GM21526 (cell line): ENCODE data around the gene ITPA.

Experiments
- ATAC-seq: cut with Tn5 transposase; IDR thresholded peaks from one replicate; pipeline ENCODE4 v1.9.1; 2021; ENCODE audit warnings: moderate library complexity; ENCODE audit not compliant: unreplicated experiment, low FRiP score

Gene ITPA

DNA sequence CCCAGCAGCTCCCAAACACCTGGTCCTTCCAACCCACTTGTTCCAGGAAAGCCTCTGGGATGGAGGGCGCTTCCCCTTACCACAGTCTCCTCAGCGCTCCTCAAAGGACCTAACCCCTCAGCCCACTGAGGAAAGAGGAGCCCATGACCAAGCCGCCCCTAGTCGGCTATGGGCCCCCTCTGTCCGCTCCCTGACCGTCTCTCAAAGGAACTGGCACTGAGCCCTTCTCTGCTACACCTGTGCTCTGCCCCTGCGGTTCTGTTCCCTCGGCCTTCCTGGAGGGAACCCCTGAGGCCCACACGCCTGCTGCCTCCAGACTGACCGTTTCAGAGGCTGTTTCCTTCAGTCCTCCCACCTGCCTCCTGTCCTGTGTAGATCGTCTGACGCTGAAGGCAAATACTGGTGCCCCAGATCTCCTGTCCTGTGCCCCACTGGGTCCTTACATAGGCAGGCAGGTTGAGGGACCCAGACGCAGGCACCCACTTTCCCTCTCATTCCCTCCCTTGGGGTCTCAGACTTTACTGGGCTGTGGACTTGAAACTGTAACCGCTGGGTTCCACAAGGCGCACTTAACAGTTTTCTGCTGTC, 31.6 kb downstream of the ITPA start:
- ATAC-seq = no peak

DNA sequence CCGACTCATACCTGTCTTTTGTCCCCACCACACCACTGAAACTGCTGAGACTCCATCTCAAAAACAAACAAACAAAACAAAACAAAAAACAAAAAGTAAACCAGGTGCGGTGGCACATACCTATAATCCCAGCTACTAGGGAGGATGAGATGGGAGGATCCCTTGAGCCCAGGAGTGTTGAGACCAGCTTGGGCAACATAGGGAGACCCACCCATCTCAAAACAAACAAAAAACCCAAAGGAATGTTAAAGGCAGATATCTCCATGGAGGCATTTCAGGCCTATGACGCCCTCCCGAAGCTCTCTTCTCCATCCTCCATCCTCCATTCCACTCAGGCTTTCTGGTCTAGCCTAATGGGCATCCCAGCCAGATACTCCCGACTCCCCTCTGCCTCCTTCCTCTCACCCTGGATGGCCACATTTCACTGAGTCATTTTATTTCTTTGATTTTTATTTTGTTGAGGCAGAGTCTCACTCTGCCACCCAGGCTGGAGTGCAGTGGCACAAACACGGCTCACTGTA, 32.9 kb downstream of the ITPA start:
- no peak for ATAC-seq

DNA sequence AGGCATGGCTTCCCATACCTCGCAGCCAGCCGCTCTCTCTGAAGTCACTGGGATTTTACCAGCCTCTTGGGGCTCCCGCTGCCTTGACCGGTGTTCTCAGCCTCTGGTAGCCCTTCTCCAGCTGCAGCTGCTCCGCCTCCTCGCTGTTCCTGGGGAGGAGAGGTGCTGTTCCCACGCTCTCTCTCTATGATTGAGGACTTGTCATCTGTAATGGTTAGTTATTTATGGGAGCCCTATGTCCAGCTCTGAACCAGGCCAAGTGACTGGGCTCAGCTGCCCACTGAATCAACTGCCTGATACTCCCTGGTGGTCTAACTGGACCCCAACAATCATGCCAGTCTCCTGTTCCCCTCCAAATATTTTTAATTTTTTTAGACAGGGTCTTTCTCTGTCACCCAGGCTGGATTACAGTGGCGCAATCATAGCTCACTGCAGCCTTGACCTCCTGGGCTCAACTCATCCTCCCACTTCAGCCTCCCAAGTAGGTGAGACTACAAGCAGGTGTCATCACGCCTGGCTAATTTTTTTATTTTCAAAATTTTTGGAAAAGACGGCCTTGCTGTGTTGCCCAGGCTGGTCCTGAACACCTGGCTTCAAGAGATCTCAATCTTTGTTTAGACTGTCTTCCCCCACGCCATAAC, 34.5 kb downstream of the ITPA start:
- no peak for ATAC-seq

DNA sequence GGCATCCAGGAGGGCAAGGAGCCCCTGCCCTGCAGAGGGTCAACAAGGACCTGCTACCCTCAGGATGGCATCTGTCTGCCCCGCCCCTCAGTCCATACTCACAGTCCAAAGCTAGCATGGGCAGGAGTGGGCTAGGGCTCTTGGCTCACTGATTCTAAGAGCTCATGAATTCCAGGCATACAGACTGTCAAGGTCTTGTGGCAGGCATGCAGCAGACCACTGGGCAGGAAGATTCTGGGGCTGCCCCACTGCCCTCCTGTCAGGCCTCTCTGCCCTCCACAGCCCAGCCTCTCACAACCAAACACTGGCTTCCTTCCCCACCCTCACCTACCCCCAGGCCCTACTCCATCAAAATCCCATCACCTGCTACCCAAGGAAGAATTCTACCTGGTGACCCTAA, 35.3 kb downstream of the ITPA start:
- ATAC-seq = no peak

DNA sequence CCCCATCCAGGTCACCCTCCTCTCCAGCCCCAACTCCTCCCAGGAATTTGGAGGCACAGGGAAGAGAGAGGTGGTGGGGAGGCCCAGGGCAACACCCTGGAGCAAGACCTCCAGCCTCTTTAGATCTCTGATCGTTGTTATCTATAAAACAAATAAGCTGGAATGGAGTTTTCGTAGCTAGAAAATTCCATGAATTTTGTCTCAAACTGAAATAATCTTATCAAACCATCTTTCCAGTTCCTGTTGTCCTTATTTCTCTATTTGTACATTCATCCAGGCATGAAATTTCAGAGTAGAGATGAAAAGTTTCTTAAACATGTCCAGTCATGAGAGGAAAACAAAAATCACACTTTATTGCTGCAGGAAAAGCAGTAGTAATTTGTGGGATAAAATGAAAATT, 35.9 kb downstream of the ITPA start:
- ATAC-seq = no peak

DNA sequence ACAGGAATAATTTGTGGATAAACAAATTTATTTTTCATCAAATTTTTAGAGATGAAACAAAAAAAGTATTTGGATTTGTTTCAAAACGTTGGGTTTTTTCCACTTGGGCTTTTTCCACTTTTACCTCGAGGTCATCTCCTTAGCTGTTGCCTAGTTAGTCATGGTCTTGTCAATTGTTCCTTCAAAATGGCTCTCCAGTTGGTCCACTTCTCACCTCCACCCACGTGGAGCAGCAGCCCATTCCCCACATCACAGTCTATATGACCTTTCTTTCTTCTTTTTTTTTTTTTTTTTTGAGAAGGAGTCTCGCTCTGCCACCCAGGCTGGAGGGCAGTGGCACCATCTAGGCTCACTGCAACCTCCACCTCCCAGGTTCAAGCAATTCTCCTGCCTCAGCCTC, 36.4 kb downstream of the ITPA start:
- no peak for ATAC-seq

DNA sequence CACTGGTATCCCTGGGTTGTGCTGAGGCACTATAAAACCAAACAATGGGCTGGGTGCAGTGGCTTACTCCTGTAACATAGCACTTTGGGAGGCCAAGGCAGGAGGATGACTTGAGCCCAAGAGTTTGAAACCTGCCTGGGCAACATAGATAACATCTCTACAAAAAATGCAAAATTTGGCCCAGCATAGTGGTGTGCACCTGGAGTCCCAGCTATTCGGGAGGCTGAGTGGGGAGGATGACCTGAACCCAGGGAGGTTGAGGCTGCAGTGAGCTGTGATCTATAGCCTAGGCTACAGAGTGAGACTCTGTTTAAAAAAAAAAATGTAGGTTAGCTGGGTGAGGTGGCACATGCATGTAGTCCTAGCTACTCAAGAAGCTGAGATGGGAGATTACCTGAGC, 37.4 kb downstream of the ITPA start:
- no peak for ATAC-seq

DNA sequence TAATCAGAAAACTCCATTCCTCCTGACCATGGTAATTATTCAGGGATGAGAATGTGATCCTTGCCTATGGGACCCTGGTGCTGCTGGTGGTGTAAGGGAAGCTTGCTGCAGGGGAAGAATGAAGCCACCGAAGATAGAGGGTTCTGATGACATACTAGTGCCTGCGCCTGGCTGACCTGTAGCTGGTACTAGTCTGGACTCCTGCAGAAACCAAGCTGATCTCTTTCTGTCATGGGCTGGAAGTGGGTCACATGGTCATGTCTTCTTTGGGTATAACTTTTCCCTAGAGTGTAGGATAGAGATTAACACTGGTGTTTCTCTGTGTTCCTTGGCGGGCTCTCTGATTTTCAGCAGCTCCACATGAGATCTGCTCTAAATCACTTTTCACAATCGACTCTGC, 38.3 kb downstream of the ITPA start:
- ATAC-seq = no peak

DNA sequence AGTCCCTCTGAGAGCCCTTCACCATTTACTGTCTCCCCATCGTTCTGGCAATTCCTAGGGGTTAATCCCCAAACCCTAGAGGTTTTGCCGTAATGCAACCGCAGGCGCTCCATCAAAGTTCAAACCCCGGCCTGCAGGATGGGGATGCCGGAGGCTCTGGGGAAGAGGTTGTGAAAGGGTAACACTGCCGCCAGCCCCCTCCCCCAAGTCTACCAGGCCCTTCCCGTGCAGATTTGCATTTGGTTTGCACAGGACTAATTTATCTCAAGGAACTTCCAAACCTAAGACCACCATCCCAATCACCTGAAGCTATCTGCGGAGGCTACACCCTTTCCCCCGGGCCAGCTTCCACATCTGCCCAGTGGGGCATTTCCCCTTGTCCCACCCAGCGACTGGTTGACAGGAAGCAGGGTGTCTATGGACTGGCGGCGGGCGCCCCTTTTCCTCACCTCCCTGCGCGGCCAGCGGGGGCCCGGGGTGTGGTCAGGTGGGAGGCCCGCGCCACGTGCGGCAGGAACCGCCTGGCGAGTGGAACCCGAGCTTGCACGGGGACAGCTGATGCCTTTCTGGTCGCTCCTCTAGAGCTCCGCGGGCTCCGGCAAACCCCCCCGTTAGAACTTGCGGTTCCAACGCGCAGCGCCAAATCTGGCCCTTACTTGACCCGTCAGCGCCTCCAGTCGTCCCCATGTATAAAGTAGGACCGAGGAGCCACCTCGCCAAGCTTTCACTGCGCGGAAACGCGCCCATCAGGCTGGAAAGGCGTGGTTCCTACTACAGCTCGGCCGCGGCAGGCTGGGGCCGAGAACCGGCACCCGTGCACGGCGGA, 39.1 kb downstream of the ITPA start:
- no peak for ATAC-seq

DNA sequence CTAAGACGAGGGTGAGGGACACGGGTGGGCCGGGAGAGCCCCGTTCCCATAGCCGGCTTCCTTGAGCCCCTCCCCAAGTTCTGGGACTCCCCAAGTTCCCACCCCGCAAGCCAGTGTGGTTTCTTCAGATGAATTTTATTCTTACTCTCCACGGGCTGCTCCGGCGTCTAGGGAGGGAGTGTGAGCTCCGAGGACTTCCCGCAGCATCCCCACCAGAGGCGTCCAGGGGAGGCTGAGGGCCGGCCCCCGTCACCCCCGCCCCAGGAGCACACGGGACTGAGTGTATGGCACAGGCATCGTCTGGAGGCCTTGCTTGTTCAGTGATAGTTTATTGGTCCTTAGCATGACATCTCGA, 39.7 kb downstream of the ITPA start:
- ATAC-seq = no peak

DNA sequence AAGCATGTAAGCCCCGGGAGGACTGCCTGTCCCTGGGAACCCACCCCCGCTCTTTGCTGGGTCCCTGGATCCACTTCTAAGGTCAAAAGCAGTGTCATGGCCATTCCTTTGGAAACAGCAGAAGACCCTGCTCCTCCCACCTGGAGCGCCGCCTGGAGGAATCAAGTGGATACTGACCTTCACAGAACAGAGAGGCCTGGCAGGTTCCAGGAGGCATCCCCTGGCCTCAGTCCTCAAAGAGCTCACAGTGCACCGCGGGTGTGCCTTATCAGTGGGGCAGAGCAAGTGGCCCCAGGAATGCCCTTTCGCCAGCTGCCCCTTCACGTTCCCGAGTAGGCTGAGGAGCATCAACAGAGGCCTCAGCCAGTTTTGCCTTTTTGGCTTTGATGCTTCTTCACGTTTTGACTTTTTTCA, 40.8 kb downstream of the ITPA start:
- no peak for ATAC-seq

DNA sequence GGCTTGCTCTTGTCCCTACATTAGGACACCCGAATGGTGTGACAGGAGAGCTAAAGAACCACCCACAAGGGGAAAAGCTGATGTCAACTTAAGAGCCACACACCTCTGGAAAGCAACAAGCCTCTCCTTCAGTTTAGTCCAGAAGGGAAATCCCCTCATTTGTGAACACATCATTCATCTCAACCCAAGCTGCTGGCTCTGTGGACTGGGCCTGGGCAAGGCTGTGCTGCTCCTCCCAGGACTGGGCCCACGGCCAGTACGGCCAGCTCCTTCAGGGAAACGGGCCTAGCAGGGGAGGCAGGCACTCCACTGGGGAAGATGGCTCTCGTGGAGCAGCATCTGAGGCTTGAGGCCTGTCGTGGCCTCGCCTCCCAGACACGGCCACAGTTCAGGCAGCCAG, 42.5 kb downstream of the ITPA start:
- no peak for ATAC-seq

DNA sequence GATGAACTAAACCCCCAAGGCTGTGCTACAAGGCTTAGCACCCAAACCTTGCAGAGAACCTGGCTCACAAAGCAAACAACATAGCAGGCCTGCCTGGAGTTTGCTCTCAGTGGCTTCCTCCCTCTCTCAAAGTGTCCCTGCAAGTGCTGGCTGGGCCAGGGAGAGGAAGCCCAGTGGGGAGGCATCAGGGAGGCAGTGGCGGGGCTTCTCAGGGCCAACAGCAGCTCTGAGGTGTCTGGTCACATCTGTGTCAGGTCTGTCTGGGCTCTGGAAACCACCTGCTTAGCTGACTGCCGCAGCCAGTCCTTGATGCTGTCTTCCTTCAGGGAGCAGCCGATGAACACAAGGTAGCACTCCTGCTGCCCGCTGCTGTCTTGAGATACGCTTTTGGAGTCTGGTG, 46.4 kb downstream of the ITPA start:
- no peak for ATAC-seq

DNA sequence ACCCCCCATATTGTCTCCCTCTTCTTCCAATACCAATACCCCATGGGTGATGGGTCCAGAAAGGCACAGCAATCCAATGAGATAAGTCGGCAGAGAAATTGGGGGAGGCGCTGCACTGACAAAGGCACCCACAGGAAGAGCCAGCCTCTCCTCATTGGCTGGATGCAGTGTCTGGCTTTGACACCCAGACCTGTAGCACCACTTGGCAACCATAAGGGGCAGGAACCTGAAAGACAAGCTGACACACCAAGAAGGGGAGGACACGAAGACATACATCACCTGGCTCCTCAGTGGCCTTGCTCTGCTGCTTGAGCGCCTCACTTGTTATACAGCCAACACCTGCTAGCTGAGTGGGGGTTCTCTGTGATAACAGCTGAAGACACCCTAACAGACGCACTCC, 49.1 kb downstream of the ITPA start:
- no peak for ATAC-seq

DNA sequence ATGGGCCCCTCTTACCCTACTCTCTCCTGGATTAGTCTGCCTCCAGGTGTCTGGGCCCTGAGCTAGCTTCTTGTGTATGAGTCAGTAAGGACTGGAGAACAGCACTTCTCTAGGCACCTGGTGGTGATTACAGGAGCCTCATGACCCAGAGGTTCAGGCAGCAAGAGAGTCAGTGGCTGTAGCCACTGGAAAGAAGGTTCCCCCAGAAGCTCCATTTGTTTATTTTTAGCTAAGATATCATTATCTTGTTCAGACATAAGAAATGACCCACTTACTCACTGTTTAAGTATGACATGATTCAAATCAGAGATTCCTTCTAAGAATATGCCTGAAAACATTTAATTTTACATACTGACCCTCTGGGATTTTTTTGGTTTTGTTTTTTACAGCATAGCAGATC, 53.3 kb downstream of the ITPA start:
- ATAC-seq = no peak

DNA sequence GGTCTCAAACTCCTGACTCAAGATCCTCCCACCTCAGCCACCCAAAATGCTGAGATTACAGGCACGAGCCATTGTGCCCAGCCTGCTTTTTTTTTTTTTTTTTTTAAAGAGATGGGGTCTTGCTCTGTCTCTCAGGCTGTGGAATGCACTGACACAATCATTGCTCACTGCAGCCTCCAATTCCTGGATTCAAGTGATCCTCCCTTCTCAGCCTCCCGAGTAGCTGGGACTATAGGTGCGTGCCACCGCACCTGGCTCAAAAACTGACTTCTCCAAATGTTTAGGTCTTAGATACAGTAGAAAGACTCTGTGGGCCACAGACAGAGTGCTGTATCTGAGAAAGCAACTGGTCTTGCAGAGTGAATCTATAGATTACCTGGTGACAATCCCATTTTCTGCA, 60.8 kb downstream of the ITPA start:
- ATAC-seq = no peak

DNA sequence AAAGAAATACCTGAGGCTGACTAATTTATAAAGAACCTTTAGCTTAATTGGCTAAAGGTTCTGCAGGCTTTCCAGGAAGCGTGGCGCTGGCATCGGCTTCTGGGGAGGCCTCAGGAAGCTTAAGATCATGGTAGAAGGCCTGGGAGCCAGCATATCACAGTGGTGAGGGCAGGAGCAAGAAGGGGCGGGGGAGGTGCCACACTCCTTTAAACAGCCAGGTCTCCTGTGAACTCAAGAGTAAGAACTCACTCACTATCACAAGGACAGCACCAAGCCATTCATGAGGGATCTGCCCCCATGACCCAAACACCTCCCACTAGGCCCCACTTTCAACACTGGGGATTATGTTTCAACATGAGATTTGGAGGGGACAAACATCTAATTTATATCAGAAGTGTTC, 64.1 kb downstream of the ITPA start:
- ATAC-seq = no peak
